ENCODE results near the gene KRT20. TPM values are rescaled to one million over a fixed set of nuclear protein-coding genes. Genes with fewer than 3 reads are reported as not detected.

Gene KRT20
- total and polyA plus RNA-seq, 2 donors (not counting 3 experiments of a cell fraction or from before 2014, with no cell fraction given) = not detected

DNA sequence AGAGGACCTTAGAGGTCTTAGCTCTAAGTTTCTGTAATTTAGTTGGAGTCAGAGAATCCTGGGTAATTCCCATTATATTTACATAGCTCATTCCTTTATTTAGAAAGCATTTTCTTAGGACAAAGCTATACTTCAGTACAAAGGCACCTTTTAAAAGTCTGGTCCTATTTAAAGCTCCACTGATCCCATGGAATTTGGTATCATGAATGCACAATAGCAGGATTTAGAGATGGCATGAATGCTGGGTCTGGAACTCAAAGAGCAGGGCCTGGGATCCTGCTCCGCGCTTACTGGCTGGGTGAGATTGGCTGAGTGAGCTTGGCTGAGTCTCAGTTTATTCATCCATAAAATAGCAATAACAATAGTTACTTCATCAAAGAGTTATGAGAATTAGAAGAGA is 47.6 kb upstream of the KRT20 start:
- CTCF ChIA-PET = no interaction called here
- POLR2A ChIA-PET = no interaction called here
- DNase-seq (ENCODE audit: low read depth, low spot score) = no peak
- Histone ChIP-seq H3K9me3 (replicated peaks; ENCODE audit: control insufficient read depth, insufficient read depth, low read length) (no peaks in the 10 kb centered on the region), H3K4me3 (replicated peaks in 1 of 3; ENCODE audit: insufficient read depth in 1 of 3, low read depth in 1 of 3, low read length in 3 of 3) (no peak overlapping the region), H3K27ac (ENCODE audit: insufficient read depth, low read depth, low read length) (no peak overlapping the region), H4K20me1 (replicated peaks; ENCODE audit: control insufficient read depth, extremely low read depth, insufficient read depth, low read length) (no peaks in the 10 kb centered on the region), H3K4me1 (ENCODE audit: control insufficient read depth, extremely low read depth, insufficient read depth, low read length) (no peaks in the 10 kb centered on the region), H3K79me2 (ENCODE audit: control insufficient read depth, insufficient read depth, low read length) (no peaks in the 10 kb centered on the region), H3K4me2 (ENCODE audit: insufficient read depth, low read length) (no peak overlapping the region), H2AFZ (ENCODE audit: low read depth, low read length) (no peak overlapping the region), H3K9me1 (replicated peaks; ENCODE audit: control insufficient read depth, extremely low read depth, insufficient read depth, low read length) (no peaks in the 10 kb centered on the region), H3K9ac (replicated peaks; ENCODE audit: extremely low read depth, insufficient read depth, low read length) (no peak overlapping the region), H3K27me3 (ENCODE audit: control insufficient read depth in 2 of 2, insufficient read depth in 2 of 2, low read length in 2 of 2) (peaks cover 12 to 18% of the 10 kb centered on the region in 2 experiments), H3K36me3 (ENCODE audit: control insufficient read depth in 2 of 2, extremely low read depth in 1 of 2, insufficient read depth in 2 of 2, low read length in 2 of 2) (no peaks in the 10 kb centered on the region)
- dilution Hi-C loops (cut with MboI; ENCODE audit: extremely low pct_ligation_motif_present, low sequenced_read_pairs) (no loop called here), intact Hi-C loops (cut with micrococcal nuclease) (no loop called here)
- no peak for TF ChIP-seq CTCF (IDR thresholded peaks at IDR 0.05; ENCODE audit: extremely low read depth in 1 of 2, insufficient read depth in 1 of 2, low read depth in 1 of 2, low read length in 2 of 2)
- no peak for TF ChIP-seq POLR2AphosphoS5 (IDR thresholded peaks at IDR 0.05; ENCODE audit: insufficient read depth, low read depth, low read length)
- TF ChIP-seq EZH2 (IDR thresholded peaks at IDR 0.05; ENCODE audit: borderline replicate concordance, low read depth, low read length, severe bottlenecking) = no peak
- TF ChIP-seq MYC (IDR thresholded peaks at IDR 0.05; ENCODE audit: low read depth, low read length) = no peak
- TF ChIP-seq POLR2A (IDR thresholded peaks at IDR 0.05; ENCODE audit: low read depth, low read length) = no peak
- TF ChIP-seq GATA2 (IDR thresholded peaks at IDR 0.05; ENCODE audit: insufficient read depth, insufficient read length, low read depth, low read length) = no peak
- no peak for TF ChIP-seq JUN (IDR thresholded peaks at IDR 0.05; ENCODE audit: borderline replicate concordance, insufficient read depth, insufficient read length, low read depth)
- TF ChIP-seq, protein P1, sequence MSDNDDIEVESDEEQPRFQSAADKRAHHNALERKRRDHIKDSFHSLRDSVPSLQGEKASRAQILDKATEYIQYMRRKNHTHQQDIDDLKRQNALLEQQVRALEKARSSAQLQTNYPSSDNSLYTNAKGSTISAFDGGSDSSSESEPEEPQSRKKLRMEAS (IDR thresholded peaks at IDR 0.05; ENCODE audit: insufficient read depth, insufficient read length) = no peak
- TF ChIP-seq FOS (IDR thresholded peaks at IDR 0.05; ENCODE audit: borderline replicate concordance, insufficient read depth, low read length) = no peak
- FAIRE-seq = no peak
- no TSS peak for BruUV-seq (replicated peaks)

All from endothelial cell of umbilical vein (primary cell).